IMR-90 (cell line): ENCODE data around the gene RPL37. TPM values are rescaled to one million over a fixed set of nuclear protein-coding genes. Genes with fewer than 3 reads are reported as not detected.
A peak's percentile ranks its signal among the peaks of the same experiment; 100 is the strongest.

Experiments
- ATAC-seq: fragments of 200-7000 bp; cut with Tn5 transposase; 2 replicates; pipeline ENCODE4 v1.9.1; 2020; ENCODE audit warnings: low read depth, mild to moderate bottlenecking, moderate library complexity
- BruUV-seq: library from RNA; stranded (reverse); fragments of 400-500 nt; replicated peaks from 2 replicates; lab custom pipeline; 2021; lab: Mats Ljungman, UMichigan
- CTCF ChIA-PET: fragments of 300-600 bp; formaldehyde crosslinking; extraction: SDS; loops from one replicate; lab custom pipeline; 2021; ENCODE audit warnings: antibody characterized with exemption; lab: Yijun Ruan, JAX
- POLR2A ChIA-PET: fragments of 300-600 bp; sonication (Branson Sonifier 250); formaldehyde crosslinking; loops from one replicate; lab custom pipeline; 2022; ENCODE audit warnings: antibody characterized with exemption; ENCODE audit not compliant: unreplicated experiment; lab: Charles Lee
- DNase-seq: peaks from one replicate; pipeline ENCODE4 v3.0.0; 2013
- H2AFZ ChIP-seq: replicated peaks from 2 replicates; pipeline ENCODE3; 2013; ENCODE audit warnings: low read length, mild to moderate bottlenecking; ENCODE audit not compliant: poor library complexity
- H2AK5ac ChIP-seq: 2 replicates; pipeline ENCODE4 v1.6.1; 2013; ENCODE audit warnings: low read depth, low read length, inconsistent platforms
- H2AK9ac ChIP-seq: replicated peaks from 2 replicates; pipeline ENCODE3; 2013; ENCODE audit warnings: mild to moderate bottlenecking, low read depth, low read length, moderate library complexity; ENCODE audit not compliant: poor library complexity
- H2BK120ac ChIP-seq: 2 replicates; pipeline ENCODE4 v1.6.1; 2013; ENCODE audit warnings: low read depth, low read length, inconsistent platforms
- H2BK15ac ChIP-seq: 3 replicates; pipeline ENCODE4 v1.6.1; 2013; ENCODE audit warnings: low read depth, low read length, inconsistent platforms
- H2BK20ac ChIP-seq: 2 replicates; pipeline ENCODE4 v1.6.1; 2013; ENCODE audit warnings: low read depth, mild to moderate bottlenecking, inconsistent platforms, low read length, moderate library complexity
- H2BK5ac ChIP-seq: 2 replicates; pipeline ENCODE4 v1.6.1; 2013; ENCODE audit warnings: mild to moderate bottlenecking, low read depth, low read length, inconsistent platforms; ENCODE audit not compliant: poor library complexity, severe bottlenecking
- H3K14ac ChIP-seq: replicated peaks from 2 replicates; pipeline ENCODE4 v1.6.1; 2013; ENCODE audit warnings: low read depth, low read length, inconsistent platforms
- H3K18ac ChIP-seq: 2 replicates; pipeline ENCODE4 v1.6.1; 2013; ENCODE audit warnings: low read depth, low read length, control low read depth
- H3K23ac ChIP-seq: 2 replicates; pipeline ENCODE4 v1.6.1; 2013; ENCODE audit warnings: low read depth, low read length, inconsistent platforms
- H3K27ac ChIP-seq: 2 replicates; pipeline ENCODE4 v1.5.1; 2013; ENCODE audit warnings: mild to moderate bottlenecking, control low read depth, low read length; ENCODE audit not compliant: insufficient read depth
- H3K27me3 ChIP-seq: 2 replicates; pipeline ENCODE4 v1.6.1; 2013; ENCODE audit warnings: low read length; ENCODE audit not compliant: control insufficient read depth, insufficient read depth
- H3K36me3 ChIP-seq: 2 replicates; pipeline ENCODE4 v1.6.1; 2013; ENCODE audit warnings: low read length, mixed read lengths; ENCODE audit not compliant: control insufficient read depth, insufficient read depth
- H3K4ac ChIP-seq: 2 replicates; pipeline ENCODE4 v1.6.1; 2013; ENCODE audit warnings: low read depth, low read length, inconsistent platforms
- H3K4me1 ChIP-seq: 2 replicates; pipeline ENCODE4 v1.6.1; 2013; ENCODE audit warnings: low read length, mixed read lengths; ENCODE audit not compliant: control insufficient read depth, insufficient read depth
- H3K4me2 ChIP-seq: 2 replicates; pipeline ENCODE4 v1.6.1; 2013; ENCODE audit warnings: low read depth, mild to moderate bottlenecking, control low read depth, low read length, moderate library complexity
- H3K4me3 ChIP-seq: 2 replicates; pipeline ENCODE4 v1.5.1; 2013; ENCODE audit warnings: low read depth, mild to moderate bottlenecking, control low read depth, low read length, moderate library complexity; ENCODE audit not compliant: insufficient read depth
- H3K56ac ChIP-seq: 2 replicates; pipeline ENCODE4 v1.6.1; 2013; ENCODE audit warnings: low read length, inconsistent platforms; ENCODE audit not compliant: insufficient read depth; ENCODE audit errors: extremely low read depth
- H3K79me1 ChIP-seq, 2 experiments: 2 replicates each; pipeline ENCODE4 v1.6.1; 2013; ENCODE audit warnings: low read length in 2 of 2, inconsistent platforms in 1 of 2, low read depth in 1 of 2
- H3K9ac ChIP-seq: 2 replicates; pipeline ENCODE4 v1.6.1; 2013; ENCODE audit warnings: low read depth, low read length, control low read depth
- H3K9me1 ChIP-seq: 2 replicates; pipeline ENCODE4 v1.6.1; 2013; ENCODE audit warnings: low read length, inconsistent platforms; ENCODE audit not compliant: insufficient read depth
- H3K9me3 ChIP-seq: 2 replicates; pipeline ENCODE4 v1.6.1; 2013; ENCODE audit warnings: low read length; ENCODE audit not compliant: control insufficient read depth, insufficient read depth
- H4K20me1 ChIP-seq: 2 replicates; pipeline ENCODE4 v1.6.1; 2013; ENCODE audit warnings: low read length, inconsistent platforms; ENCODE audit not compliant: insufficient read depth
- H4K5ac ChIP-seq: 2 replicates; pipeline ENCODE4 v1.6.1; 2013; ENCODE audit warnings: mild to moderate bottlenecking, low read depth, low read length, control low read depth
- H4K8ac ChIP-seq, 2 experiments: 2 replicates each; pipeline ENCODE4 v1.6.1; 2013; ENCODE audit warnings: low read depth in 2 of 2, low read length in 2 of 2, control low read depth in 1 of 2, inconsistent platforms in 1 of 2
- H4K91ac ChIP-seq: 2 replicates; pipeline ENCODE4 v1.6.1; 2013; ENCODE audit warnings: low read depth, low read length, inconsistent platforms; ENCODE audit not compliant: insufficient read depth
- BHLHE40 ChIP-seq: fragments of 150-350 bp; IDR thresholded peaks from 2 replicates; pipeline ENCODE4 v1.6.1; 2016; ENCODE audit warnings: mild to moderate bottlenecking, low read depth, low read length
- CHD1 ChIP-seq: IDR thresholded peaks from 2 replicates; pipeline ENCODE4 v1.6.1; 2012; ENCODE audit warnings: low read depth, low read length, improper control_type of control experiment
- CTCF ChIP-seq: conservative IDR thresholded peaks from 2 replicates; pipeline ENCODE4 v1.5.1; 2012; ENCODE audit warnings: mild to moderate bottlenecking, low read depth, low read length, improper control_type of control experiment
- FOS ChIP-seq: fragments of 150-350 bp; IDR thresholded peaks from 2 replicates; pipeline ENCODE4 v1.6.1; 2016; ENCODE audit warnings: low read depth, low read length
- MAFK ChIP-seq: IDR thresholded peaks from 2 replicates; pipeline ENCODE4 v1.6.1; 2012; ENCODE audit warnings: low read depth, low read length, improper control_type of control experiment
- MAZ ChIP-seq: IDR thresholded peaks from 2 replicates; pipeline ENCODE4 v1.6.1; 2012; ENCODE audit warnings: low read depth, mild to moderate bottlenecking, low read length, improper control_type of control experiment, moderate library complexity, borderline replicate concordance
- NFE2L2 ChIP-seq: fragments of 150-350 bp; IDR thresholded peaks from 2 replicates; pipeline ENCODE4 v1.6.1; 2016; ENCODE audit warnings: low read depth, mild to moderate bottlenecking, low read length
- RAD21 ChIP-seq: IDR thresholded peaks from 2 replicates; pipeline ENCODE4 v1.6.1; 2012; ENCODE audit warnings: low read length, improper control_type of control experiment
- WGBS, 2 experiments: methylation state at CpG; one replicate each; pipeline versions ENCODE4 v1.1.5 to v1.1.7; 2013; ENCODE audit warnings: missing lambda C conversion rate in 2 of 2; ENCODE audit not compliant: insufficient read length in 1 of 2; ENCODE audit errors: extremely low coverage in 2 of 2; 5-methylcytosine and 5-hydroxymethylcytosine counted together
- dilution Hi-C: fragments of 300-500 bp; cut with HindIII; formaldehyde crosslinking; loops from one replicate; pipeline ENCODE4 v1.14.3; 2018; ENCODE audit warnings: low sequenced_read_pairs; ENCODE audit not compliant: unreplicated experiment
- in situ Hi-C: fragments of 300-500 bp; cut with MboI; formaldehyde crosslinking; loops from 3 replicates; pipeline ENCODE4 v1.14.3; 2019; ENCODE audit warnings: low sequenced_read_pairs, inconsistent platforms, mixed read lengths
- intact Hi-C: fragments of 100-400 bp; cut with micrococcal nuclease; formaldehyde crosslinking; loops from 2 replicates; pipeline ENCODE4 v1.10.0; 2022
- polyA plus RNA-seq, 3 experiments: library from polyadenylated mRNA; depleted of rRNA; stranded (reverse); fragments of >200 nt; gene quantifications; 2 replicates each; pipeline ENCODE4 v1.2.3, GENCODE V29; 2012; ENCODE audit warnings: low replicate concordance in 1 of 3
- total RNA-seq: library from RNA; depleted of rRNA; stranded (reverse); fragments of >200 nt; gene quantifications from 2 replicates; pipeline ENCODE4 v1.2.3, GENCODE V29; 2012

The RPL37 gene
- total and polyA plus RNA-seq, 2 of the 4 experiments (the other 2 are of a cell fraction) = 35.3 to 294 TPM

GRCh38 chr5:40798801-40799210 is 36.2 kb downstream of the RPL37 start:
- Histone ChIP-seq H2BK20ac (no peak overlapping the region), H2AK9ac (peak overlapping the region; percentile 13), H3K56ac (peak overlapping the region; percentile 77), H3K9me3 (no peaks in the 10 kb centered on the region), H3K23ac (peak overlapping the region; percentile 80), H3K27me3 (no peaks in the 10 kb centered on the region), H3K14ac (peak overlapping the region; percentile 96), H3K9me1 (peaks cover 3% of the 10 kb centered on the region; the same call in 1 of the 2 replicates), H4K20me1 (peaks cover 34% of the 10 kb centered on the region), H2BK120ac (peak overlapping the region; percentile 86), H3K36me3 (peaks cover 2% of the 10 kb centered on the region), H3K9ac (peak overlapping the region; percentile 89), H4K8ac (peak overlapping the region; percentile 66 to 89; a peak in 2 of 4 replicates), H3K4me2 (peak overlapping the region; percentile 64), H3K27ac (peak overlapping the region; percentile 94), H3K4ac (peak overlapping the region; percentile 96), H2BK5ac (peak overlapping the region; percentile 87), H3K4me3 (peak overlapping the region; percentile 85), H2BK15ac (peak overlapping the region; percentile 34; the same call in 1 of the 3 replicates), H4K5ac (no peak overlapping the region), H3K4me1 (peaks cover 2% of the 10 kb centered on the region; the same call in 1 of the 2 replicates), H2AFZ (peak overlapping the region; percentile 97), H4K91ac (peak overlapping the region; percentile 85), H2AK5ac (peak overlapping the region; percentile 66; the same call in 1 of the 2 replicates), H3K79me1 (peaks cover 0 to 26% of the 10 kb centered on the region in 2 experiments; a peak in 2 of 4 replicates), H3K18ac (peak overlapping the region; percentile 3)
- DNase-seq = peak; percentile 61
- TF ChIP-seq CTCF = no peak; the same call in 1 of the 2 replicates
- no peak for TF ChIP-seq MAZ
- TF ChIP-seq RAD21 = peak; percentile 21; the same call in 1 of the 2 replicates
- no peak for TF ChIP-seq FOS
- no peak for TF ChIP-seq BHLHE40
- no peak for TF ChIP-seq MAFK
- no peak for TF ChIP-seq CHD1
- TF ChIP-seq NFE2L2 = no peak
- CTCF ChIA-PET = interaction anchor here (0.6 to 1.2 kb wide), 3 partner anchors 10 to 50 kb away, joined by 3 to 5 read pairs (median 3); no protein-coding TSS in a partner anchor
- no CpG with 5 or more reads among the region's 7 CpGs for WGBS, 2 experiments
- no TSS peak for BruUV-seq
- intact Hi-C loops (no loop called here), dilution Hi-C loops (no loop called here), in situ Hi-C loops (no loop called here)
- ATAC-seq = peak; percentile 1
- POLR2A ChIA-PET = interaction anchor here (0.7 to 0.8 kb wide), 2 partner anchors 43 to 846 kb away, joined by 5 to 28 read pairs; no protein-coding TSS in a partner anchor
